Measurements from ENCODE around the gene EPS15. TPM values are rescaled to one million over a fixed set of nuclear protein-coding genes. Genes with fewer than 3 reads are reported as not detected.

Gene EPS15
- total and polyA plus RNA-seq, 2 of the 13 experiments (the other 11 are each of a cell fraction or from before 2014, with no cell fraction given): 14.3 to 19.3 TPM

DNA sequence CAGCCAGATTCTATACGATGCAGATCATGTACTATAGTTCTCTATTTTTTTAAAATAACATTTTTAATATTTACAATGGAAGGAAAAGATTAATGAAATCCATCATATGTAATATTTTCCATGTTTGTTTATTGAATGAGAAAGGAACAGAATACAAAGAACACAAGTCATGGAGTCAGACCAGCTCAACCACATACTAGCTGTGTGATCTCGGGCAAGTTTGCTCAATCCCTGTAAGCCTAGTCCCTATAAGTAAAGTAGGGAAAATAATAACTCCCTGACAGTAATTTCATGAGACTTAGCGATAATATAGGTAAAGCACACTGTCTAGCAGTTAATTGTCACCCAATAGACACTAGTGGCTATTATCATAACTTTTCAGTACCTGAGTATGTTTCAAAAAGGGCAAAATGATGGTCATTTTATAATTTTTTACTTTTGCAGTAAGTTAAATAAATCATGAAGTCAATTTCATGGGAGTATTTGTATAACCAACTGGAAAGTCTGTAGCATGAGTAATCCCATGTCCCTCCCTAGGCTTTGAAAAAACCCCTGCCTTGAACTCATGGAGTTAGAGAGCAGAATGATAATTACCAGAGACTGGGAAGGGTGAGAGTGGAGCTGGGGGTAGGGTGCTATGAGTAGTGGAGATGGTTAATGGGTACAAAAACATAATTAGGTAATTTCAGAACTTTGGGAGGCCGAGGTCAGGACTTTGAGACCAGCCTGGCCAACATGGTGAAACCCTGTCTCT lies 37.0 kb upstream of the EPS15 start:
- no peaks in the 10 kb centered on the region for H3K79me2 ChIP-seq (ENCODE audit: insufficient read depth, low read length)
- ATAC-seq (no peak), DNase-seq (ENCODE audit: low spot score) (no peak), FAIRE-seq (no peak)
- ChIA-PET POLR2A (no interaction called here), CTCF (ENCODE audit: low intra/inter-chr PET ratio, low total read pairs) (no interaction called here)
- BruUV-seq (replicated peaks): no TSS peak
- peaks cover 20% of the 10 kb centered on the region for H3K4me1 ChIP-seq (ENCODE audit: insufficient read depth, low read length)
- in situ Hi-C loops (cut with HindIII; ENCODE audit: extremely low pct_ligation_motif_present, low pct_unique_long_range_greater_than_20kb) (no loop called here), intact Hi-C loops (cut with micrococcal nuclease; ENCODE audit: unreplicated experiment) (no loop called here)
- no peaks in the 10 kb centered on the region for H3K36me3 ChIP-seq (replicated peaks in 1 of 2; ENCODE audit: control insufficient read depth in 1 of 2, insufficient read depth in 2 of 2, low read length in 2 of 2)
- 34% methylated on average over 4 of the region's 4 CpGs for WGBS (ENCODE audit: low lambda C conversion rate)
- no peaks in the 10 kb centered on the region for H4K20me1 ChIP-seq (ENCODE audit: insufficient read depth, low read length)
- H3K4me2 ChIP-seq (ENCODE audit: low read depth, low read length): no peak overlapping the region
- no peaks in the 10 kb centered on the region for H3K9me3 ChIP-seq (ENCODE audit: low read length)
- TF ChIP-seq POLR2AphosphoS5 (IDR thresholded peaks at IDR 0.05; ENCODE audit: low read depth, low read length): no peak
- TF ChIP-seq, protein P1, sequence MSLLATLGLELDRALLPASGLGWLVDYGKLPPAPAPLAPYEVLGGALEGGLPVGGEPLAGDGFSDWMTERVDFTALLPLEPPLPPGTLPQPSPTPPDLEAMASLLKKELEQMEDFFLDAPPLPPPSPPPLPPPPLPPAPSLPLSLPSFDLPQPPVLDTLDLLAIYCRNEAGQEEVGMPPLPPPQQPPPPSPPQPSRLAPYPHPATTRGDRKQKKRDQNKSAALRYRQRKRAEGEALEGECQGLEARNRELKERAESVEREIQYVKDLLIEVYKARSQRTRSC (CRISPR knock-in tag; IDR thresholded peaks at IDR 0.05; ENCODE audit: low read depth): no peak
- TF ChIP-seq, protein P2, sequence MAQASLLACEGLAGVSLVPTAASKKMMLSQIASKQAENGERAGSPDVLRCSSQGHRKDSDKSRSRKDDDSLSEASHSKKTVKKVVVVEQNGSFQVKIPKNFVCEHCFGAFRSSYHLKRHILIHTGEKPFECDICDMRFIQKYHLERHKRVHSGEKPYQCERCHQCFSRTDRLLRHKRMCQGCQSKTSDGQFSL (CRISPR knock-in tag; IDR thresholded peaks at IDR 0.05): no peak
- TF ChIP-seq ZNF383 (CRISPR knock-in tag; IDR thresholded peaks at IDR 0.05; ENCODE audit: borderline replicate concordance): no peak
- TF ChIP-seq ZNF672 (CRISPR knock-in tag; IDR thresholded peaks at IDR 0.05): no peak
- no peak for TF ChIP-seq RXRA (CRISPR knock-in tag; IDR thresholded peaks at IDR 0.05)
- no peak for TF ChIP-seq ZNF883 (CRISPR knock-in tag; IDR thresholded peaks at IDR 0.05; ENCODE audit: not compliant biosample characterization)
- TF ChIP-seq NCOA5 (CRISPR knock-in tag; IDR thresholded peaks at IDR 0.05): no peak
- no peak for TF ChIP-seq ARHGAP35 (CRISPR knock-in tag; IDR thresholded peaks at IDR 0.05; ENCODE audit: borderline replicate concordance)
- no peak overlapping the region for H3K4me3 ChIP-seq (replicated peaks in 1 of 3; ENCODE audit: insufficient read depth in 1 of 3, low read depth in 2 of 3, low read length in 3 of 3)
- 0 out of 5 replicates have a peak, but pooled peaks cover 0 to 3% of the 10 kb centered on the region in 2 experiments for H3K27me3 ChIP-seq (ENCODE audit: control insufficient read depth in 1 of 2, insufficient read depth in 2 of 2, low read length in 2 of 2)
- no peak overlapping the region for H2AFZ ChIP-seq (ENCODE audit: low read length)
- no peak overlapping the region for H3K9ac ChIP-seq (ENCODE audit: insufficient read depth, low read depth, low read length)
- H3K27ac ChIP-seq (ENCODE audit: extremely low read length, insufficient read depth, low read length): no peak overlapping the region
